AG04449 (cell line): ENCODE results near the gene SNRK.

Experiments used
- CTCF ChIA-PET: fragments of 350-600 bp; formaldehyde crosslinking; extraction: SDS; loops from one replicate; lab custom pipeline; 2021; ENCODE audit warnings: antibody characterized with exemption; lab: Yijun Ruan, JAX
- POLR2A ChIA-PET: fragments of 400-600, 350-600 bp; formaldehyde crosslinking; extraction: SDS; loops from one replicate; lab custom pipeline; 2020; ENCODE audit warnings: antibody characterized with exemption, inconsistent platforms; lab: Yijun Ruan, JAX
- DNase-seq: peaks from one replicate; pipeline ENCODE4 v3.0.0-alpha.2; 2010; ENCODE audit warnings: low read depth, low spot score
- H3K4me3 ChIP-seq: 2 replicates; pipeline ENCODE4 v1.5.1; 2011; ENCODE audit warnings: low read depth, mild to moderate bottlenecking, control low read depth, low read length
- TF ChIP-seq, protein P1 (sequence below): IDR thresholded peaks from one replicate; pipeline ENCODE4 v1.5.1; 2011; ENCODE audit warnings: mild to moderate bottlenecking, moderate library complexity, low read length, control low read depth, inconsistent platforms; ENCODE audit not compliant: insufficient read depth; ENCODE audit errors: missing control alignments

The SNRK gene

DNA sequence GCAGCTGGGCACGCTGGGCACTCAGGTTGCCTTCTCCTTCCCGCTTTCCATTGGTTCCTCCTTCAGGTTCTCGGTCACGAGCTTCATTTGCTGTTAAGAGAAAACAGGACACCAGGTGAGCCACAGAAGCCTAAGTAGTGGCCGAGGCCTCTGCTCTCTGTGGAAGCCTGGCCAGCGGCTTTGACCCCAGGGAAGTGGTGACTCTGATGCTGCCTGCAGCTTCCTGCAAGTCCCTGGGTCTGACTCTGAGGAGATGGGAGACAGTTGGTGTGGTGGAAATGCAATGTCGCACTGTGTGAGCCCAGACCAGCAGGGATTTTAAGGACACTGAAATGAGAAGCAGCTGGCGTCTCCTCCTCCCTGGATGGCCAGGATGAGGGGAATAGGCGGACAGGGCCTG is 80.5 kb downstream of the SNRK start:
- POLR2A ChIA-PET = no interaction called here
- CTCF ChIA-PET = interaction anchor here (1.4 kb wide), 1 partner anchor 11 kb away, joined by 3 read pairs; no protein-coding TSS in a partner anchor
- DNase-seq = no peak

DNA sequence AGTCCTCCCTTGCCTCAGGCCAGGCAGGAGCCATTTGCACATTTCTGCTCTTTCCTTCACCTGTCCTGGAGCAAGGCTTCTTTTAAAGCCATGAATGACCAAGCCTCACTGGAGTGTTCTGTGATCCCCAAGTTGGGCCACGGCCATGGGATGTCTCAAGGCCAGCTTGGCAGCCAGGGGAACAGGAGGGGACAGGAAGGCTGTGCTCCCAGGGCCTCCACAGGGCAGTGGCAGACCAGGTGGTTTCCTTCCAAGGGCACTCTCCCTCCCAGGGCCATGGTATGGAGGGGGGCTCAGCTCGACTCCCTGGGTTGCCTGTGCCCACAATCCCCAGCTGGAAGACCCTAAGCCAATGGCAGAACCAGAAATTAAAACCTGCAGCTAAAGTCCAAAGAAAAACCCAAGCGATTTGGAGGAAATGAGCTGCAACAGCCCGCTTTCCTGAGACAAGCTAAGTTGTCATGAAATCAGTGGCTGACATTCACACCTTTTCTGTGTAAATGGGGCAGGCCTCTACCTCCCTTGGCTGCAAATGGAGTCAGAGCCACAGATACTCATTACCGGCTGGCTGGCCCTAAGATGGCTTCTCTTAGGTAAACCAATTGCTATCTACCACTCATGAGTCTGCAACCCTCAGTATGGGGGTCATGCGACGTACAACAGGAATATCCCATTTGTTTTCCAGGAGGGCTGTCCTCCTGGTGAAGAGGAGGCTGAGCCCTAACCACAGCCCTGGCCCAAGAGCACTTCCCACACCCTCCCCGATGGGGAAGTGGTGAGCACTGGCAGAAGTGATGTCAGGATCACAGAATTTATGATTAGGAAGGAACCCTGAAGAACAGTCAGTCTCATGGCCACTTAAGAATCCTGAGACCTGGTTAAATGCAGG is 83.3 kb downstream of the SNRK start:
- TF ChIP-seq, protein P1, sequence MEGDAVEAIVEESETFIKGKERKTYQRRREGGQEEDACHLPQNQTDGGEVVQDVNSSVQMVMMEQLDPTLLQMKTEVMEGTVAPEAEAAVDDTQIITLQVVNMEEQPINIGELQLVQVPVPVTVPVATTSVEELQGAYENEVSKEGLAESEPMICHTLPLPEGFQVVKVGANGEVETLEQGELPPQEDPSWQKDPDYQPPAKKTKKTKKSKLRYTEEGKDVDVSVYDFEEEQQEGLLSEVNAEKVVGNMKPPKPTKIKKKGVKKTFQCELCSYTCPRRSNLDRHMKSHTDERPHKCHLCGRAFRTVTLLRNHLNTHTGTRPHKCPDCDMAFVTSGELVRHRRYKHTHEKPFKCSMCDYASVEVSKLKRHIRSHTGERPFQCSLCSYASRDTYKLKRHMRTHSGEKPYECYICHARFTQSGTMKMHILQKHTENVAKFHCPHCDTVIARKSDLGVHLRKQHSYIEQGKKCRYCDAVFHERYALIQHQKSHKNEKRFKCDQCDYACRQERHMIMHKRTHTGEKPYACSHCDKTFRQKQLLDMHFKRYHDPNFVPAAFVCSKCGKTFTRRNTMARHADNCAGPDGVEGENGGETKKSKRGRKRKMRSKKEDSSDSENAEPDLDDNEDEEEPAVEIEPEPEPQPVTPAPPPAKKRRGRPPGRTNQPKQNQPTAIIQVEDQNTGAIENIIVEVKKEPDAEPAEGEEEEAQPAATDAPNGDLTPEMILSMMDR = no peak
- ChIA-PET CTCF (interaction anchor here (1.2 kb wide), 1 partner anchor 10 kb away, joined by 3 read pairs; no protein-coding TSS in a partner anchor), POLR2A (interaction anchor here (0.7 kb wide), 1 partner anchor 23 kb away, joined by 3 read pairs; no protein-coding TSS in a partner anchor)
- DNase-seq = no peak
- no peak overlapping the region for H3K4me3 ChIP-seq

More for the DNA sequence above, 80.5 kb downstream of the SNRK start:
- TF ChIP-seq, protein P1 = no peak
- no peak overlapping the region for H3K4me3 ChIP-seq

DNA sequence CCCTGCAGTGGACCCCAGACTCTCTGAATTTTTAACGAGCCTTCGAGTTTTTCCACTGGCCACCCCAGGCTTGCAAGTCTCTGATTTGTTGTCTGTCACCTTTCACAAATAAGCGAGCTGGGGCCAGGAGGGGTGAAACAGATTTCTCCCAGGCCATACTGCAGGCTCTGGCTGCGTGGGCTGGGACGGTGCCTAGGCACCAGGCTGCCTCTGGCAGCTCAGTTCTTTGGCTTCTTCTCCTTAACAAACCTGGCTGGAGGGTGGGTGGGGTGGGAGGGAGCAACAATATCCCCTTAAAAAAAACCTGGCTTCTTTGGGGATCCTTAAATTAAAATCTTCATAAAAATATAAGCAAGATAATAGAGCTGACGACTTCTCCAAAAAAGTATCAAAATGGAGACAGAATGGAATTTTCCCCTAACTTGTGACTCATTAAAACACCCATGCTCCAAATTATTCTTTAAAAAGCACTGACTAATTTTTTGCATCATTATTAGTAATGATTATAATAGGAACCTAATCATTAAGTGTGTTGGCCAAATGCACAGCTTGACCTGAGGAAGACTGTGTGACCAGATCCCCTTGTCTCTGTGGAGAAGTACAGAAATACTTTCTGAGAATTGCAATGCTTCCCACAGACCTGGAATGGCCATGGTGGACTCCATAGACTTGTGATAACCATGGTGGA is 84.1 kb downstream of the SNRK start:
- CTCF ChIA-PET = interaction anchor here (0.8 kb wide), 1 partner anchor 10 kb away, joined by 3 read pairs; no protein-coding TSS in a partner anchor
- no peak for DNase-seq
- no peak overlapping the region for H3K4me3 ChIP-seq
- TF ChIP-seq, protein P1 = no peak
- POLR2A ChIA-PET = interaction anchor here (0.7 kb wide), 1 partner anchor 24 kb away, joined by 3 read pairs; no protein-coding TSS in a partner anchor

DNA sequence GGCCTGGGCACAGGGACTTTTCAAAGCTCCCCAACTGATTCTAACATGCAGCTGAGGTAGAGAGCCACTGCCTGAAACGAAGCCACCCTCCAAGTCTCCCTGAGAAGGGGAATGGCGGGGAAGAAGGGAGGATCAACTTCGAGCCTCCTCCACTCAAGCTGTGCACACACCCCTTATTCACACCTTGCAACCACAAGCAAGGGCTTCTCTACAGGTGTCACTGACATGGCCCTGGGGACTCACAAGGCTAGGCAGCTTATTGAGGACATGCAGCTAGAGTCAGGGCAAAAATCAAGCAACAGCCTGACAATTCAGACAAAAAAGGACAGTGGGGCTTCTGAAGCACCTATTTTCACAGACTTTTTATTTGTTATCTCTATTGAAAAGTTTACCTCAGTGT is 85.2 kb downstream of the SNRK start:
- H3K4me3 ChIP-seq = no peak overlapping the region
- DNase-seq = no peak
- ChIA-PET CTCF (no interaction called here), POLR2A (no interaction called here)
- TF ChIP-seq, protein P1 = no peak

DNA sequence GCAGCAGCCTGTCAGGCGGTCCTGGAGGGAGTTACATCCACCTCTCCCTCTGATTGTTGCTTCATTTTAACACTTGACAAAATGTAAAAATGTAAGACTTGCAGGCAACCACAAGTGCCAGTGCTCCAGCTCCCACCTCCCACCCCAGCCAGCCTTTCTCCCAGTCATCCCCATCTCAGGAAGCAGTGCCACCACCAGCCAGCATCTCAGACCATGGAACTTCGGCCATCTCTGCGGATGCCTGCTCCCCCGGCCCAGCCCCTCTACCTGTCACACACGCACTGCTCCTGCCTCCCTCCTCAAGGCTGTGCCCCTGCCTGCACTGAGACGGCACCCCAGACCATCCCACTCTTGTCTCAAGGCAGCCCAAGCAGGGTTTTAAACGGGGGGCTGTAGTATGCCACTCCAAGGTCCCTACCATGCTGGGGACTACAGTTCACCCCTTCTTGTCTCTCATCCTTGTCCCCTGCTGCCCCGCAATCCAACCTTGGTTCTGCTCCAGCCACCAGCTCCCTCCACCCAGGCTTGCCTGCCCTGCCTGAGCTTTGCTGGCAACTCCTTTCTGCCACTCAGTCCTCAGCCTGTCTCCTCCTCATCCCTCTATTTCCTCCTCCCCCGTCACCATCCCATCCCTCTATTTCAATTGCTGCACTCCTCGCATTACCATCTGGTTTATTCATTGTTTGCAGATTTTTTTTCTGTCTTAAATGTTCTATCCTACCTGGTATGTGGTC is 85.8 kb downstream of the SNRK start:
- ChIA-PET CTCF (no interaction called here), POLR2A (no interaction called here)
- TF ChIP-seq, protein P1 = no peak
- H3K4me3 ChIP-seq = no peak overlapping the region
- no peak for DNase-seq
